SU-DHL-6 (cell line): ENCODE measurements around the gene ZNF768.

Source experiments
- H2AFZ ChIP-seq: fragments of 200-600 bp; sonication (generic); 2 replicates; pipeline ENCODE4 v1.6.1; 2014; ENCODE audit warnings: low read depth, mild to moderate bottlenecking, moderate library complexity, mixed read lengths, antibody characterized with exemption, low read length; ENCODE audit not compliant: severe bottlenecking
- H3F3A ChIP-seq: fragments of 200-600 bp; shearing (Covaris generic); 2 replicates; pipeline ENCODE4 v1.6.0; 2016; ENCODE audit warnings: antibody characterized with exemption, mild to moderate bottlenecking; ENCODE audit not compliant: insufficient read depth
- H3K27ac ChIP-seq: fragments of 200-600 bp; sonication (generic); 2 replicates; pipeline ENCODE4 v1.5.1; 2016; ENCODE audit warnings: low read depth, mild to moderate bottlenecking, low read length, moderate library complexity, mixed read lengths
- H3K27me3 ChIP-seq: fragments of 200-600 bp; sonication (generic), shearing (Covaris generic); 2 replicates; pipeline ENCODE4 v1.6.0; 2014; ENCODE audit warnings: mild to moderate bottlenecking, low read length
- H3K36me3 ChIP-seq: fragments of 200-600 bp; sonication (generic); 2 replicates; pipeline ENCODE4 v1.6.1; 2014; ENCODE audit warnings: mild to moderate bottlenecking, low read length, mixed read lengths
- H3K4me2 ChIP-seq: fragments of 300-600, 200-600 bp; shearing (Covaris generic), sonication (generic); 2 replicates; pipeline ENCODE4 v1.6.0; 2014; ENCODE audit warnings: low read length, low read depth, mild to moderate bottlenecking; ENCODE audit not compliant: poor library complexity, severe bottlenecking
- H3K4me3 ChIP-seq: fragments of 200-600 bp; sonication (generic); 2 replicates; pipeline ENCODE4 v1.5.1; 2014; ENCODE audit warnings: antibody characterized with exemption, low read length, mild to moderate bottlenecking, mixed read lengths; ENCODE audit not compliant: insufficient read depth, poor library complexity, severe bottlenecking
- H3K79me2 ChIP-seq: fragments of 200-600 bp; sonication (generic); 2 replicates; pipeline ENCODE4 v1.6.1; 2014; ENCODE audit warnings: mild to moderate bottlenecking, low read length, moderate library complexity; ENCODE audit not compliant: insufficient read depth
- H3K9ac ChIP-seq: fragments of 200-600 bp; sonication (generic); 2 replicates; pipeline ENCODE4 v1.7.0; 2014; ENCODE audit warnings: mild to moderate bottlenecking, low read length
- H3K9me2 ChIP-seq: fragments of 200-600 bp; sonication (generic); replicated peaks from 2 replicates; pipeline ENCODE4 v1.6.1; 2014; ENCODE audit warnings: low read length; ENCODE audit not compliant: insufficient read depth
- H3K9me3 ChIP-seq: fragments of 200-600 bp; sonication (generic); 2 replicates; pipeline ENCODE4 v1.6.1; 2014; ENCODE audit warnings: low read length, mixed read lengths; ENCODE audit not compliant: insufficient read depth
- H4K20me1 ChIP-seq: fragments of 200-600 bp; sonication (generic); 2 replicates; pipeline ENCODE4 v1.6.1; 2014; ENCODE audit warnings: low read depth, mild to moderate bottlenecking, antibody characterized with exemption, low read length, moderate library complexity, mixed read lengths
- EZH2phosphoT487 ChIP-seq: fragments of 200-600 bp; sonication (generic), shearing (Covaris generic); conservative IDR thresholded peaks from 2 replicates; pipeline ENCODE4 v1.6.1; 2018; ENCODE audit warnings: mild to moderate bottlenecking, antibody characterized with exemption, low read length, moderate library complexity, mixed read lengths
- TF ChIP-seq, protein P1 (sequence below): fragments of 200-600 bp; sonication (generic); IDR thresholded peaks from one replicate; pipeline ENCODE4 v1.5.1; 2017; ENCODE audit warnings: antibody characterized with exemption, mild to moderate bottlenecking, low read length, moderate library complexity; ENCODE audit not compliant: insufficient read depth, poor library complexity, severe bottlenecking

ZNF768 gene

DNA sequence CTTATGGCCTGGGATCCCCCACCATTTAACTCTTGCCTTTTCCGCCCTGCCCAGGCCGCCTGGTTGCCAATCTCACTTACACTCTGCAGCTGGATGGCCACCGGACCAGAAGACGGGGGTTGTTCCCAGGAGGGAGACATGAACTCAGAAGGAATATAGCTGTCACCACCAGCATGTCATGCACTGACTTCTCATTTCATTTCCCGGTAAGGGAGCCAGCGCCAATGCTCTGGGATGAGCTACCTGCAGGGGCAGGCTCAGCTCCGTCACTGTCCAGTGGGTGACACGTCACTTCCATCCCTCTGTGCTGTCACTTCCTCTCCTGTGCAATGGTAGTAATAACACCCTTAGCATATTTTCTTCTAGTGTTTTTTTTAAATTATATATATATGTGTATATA, 27.1 kb downstream of the ZNF768 start:
- H3F3A ChIP-seq, result peaks cover 3% of the 10 kb centered on the region; the same call in 1 of the 2 replicates
- H4K20me1 ChIP-seq, result no peaks in the 10 kb centered on the region
- H3K9ac ChIP-seq, result no peak overlapping the region
- H3K9me2 ChIP-seq, result no peaks in the 10 kb centered on the region
- H3K27ac ChIP-seq, result no peak overlapping the region
- H2AFZ ChIP-seq, result no peak overlapping the region
- no peak overlapping the region for H3K4me2 ChIP-seq
- no peaks in the 10 kb centered on the region for H3K9me3 ChIP-seq
- TF ChIP-seq EZH2phosphoT487, result no peak
- TF ChIP-seq, protein P1, sequence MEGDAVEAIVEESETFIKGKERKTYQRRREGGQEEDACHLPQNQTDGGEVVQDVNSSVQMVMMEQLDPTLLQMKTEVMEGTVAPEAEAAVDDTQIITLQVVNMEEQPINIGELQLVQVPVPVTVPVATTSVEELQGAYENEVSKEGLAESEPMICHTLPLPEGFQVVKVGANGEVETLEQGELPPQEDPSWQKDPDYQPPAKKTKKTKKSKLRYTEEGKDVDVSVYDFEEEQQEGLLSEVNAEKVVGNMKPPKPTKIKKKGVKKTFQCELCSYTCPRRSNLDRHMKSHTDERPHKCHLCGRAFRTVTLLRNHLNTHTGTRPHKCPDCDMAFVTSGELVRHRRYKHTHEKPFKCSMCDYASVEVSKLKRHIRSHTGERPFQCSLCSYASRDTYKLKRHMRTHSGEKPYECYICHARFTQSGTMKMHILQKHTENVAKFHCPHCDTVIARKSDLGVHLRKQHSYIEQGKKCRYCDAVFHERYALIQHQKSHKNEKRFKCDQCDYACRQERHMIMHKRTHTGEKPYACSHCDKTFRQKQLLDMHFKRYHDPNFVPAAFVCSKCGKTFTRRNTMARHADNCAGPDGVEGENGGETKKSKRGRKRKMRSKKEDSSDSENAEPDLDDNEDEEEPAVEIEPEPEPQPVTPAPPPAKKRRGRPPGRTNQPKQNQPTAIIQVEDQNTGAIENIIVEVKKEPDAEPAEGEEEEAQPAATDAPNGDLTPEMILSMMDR, result no peak
- H3K36me3 ChIP-seq, result peaks cover 36% of the 10 kb centered on the region
- H3K4me3 ChIP-seq, result no peak overlapping the region
- peaks cover 6% of the 10 kb centered on the region; the same call in 1 of the 2 replicates for H3K79me2 ChIP-seq
- no peaks in the 10 kb centered on the region for H3K27me3 ChIP-seq

DNA sequence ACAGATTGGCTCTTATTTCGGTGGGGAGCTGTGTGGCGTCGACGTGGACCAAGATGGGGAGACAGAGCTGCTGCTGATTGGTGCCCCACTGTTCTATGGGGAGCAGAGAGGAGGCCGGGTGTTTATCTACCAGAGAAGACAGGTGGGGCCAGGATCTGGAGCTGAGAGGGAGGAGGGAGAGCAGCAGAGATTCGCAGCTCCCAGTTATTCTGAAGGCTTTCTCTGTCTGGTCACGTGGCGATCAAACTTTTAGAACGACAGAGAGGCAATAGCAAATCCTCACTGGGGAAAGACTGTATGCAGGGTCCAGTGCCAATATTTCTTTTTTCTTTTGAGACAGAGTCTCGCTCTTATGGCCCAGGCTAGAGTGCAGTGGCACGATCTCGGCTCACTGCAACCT, 31.7 kb downstream of the ZNF768 start:
- Histone ChIP-seq H3K27ac (no peak overlapping the region), H2AFZ (no peak overlapping the region), H3K27me3 (no peaks in the 10 kb centered on the region), H3F3A (0 out of 2 replicates have a peak, but pooled peaks cover 4% of the 10 kb centered on the region), H3K9ac (no peak overlapping the region), H3K4me3 (no peak overlapping the region), H3K9me2 (no peaks in the 10 kb centered on the region), H4K20me1 (no peaks in the 10 kb centered on the region), H3K79me2 (peaks cover 15% of the 10 kb centered on the region), H3K9me3 (no peaks in the 10 kb centered on the region), H3K4me2 (no peak overlapping the region), H3K36me3 (peaks cover 36% of the 10 kb centered on the region)
- TF ChIP-seq, protein P1, result no peak
- TF ChIP-seq EZH2phosphoT487, result no peak

DNA sequence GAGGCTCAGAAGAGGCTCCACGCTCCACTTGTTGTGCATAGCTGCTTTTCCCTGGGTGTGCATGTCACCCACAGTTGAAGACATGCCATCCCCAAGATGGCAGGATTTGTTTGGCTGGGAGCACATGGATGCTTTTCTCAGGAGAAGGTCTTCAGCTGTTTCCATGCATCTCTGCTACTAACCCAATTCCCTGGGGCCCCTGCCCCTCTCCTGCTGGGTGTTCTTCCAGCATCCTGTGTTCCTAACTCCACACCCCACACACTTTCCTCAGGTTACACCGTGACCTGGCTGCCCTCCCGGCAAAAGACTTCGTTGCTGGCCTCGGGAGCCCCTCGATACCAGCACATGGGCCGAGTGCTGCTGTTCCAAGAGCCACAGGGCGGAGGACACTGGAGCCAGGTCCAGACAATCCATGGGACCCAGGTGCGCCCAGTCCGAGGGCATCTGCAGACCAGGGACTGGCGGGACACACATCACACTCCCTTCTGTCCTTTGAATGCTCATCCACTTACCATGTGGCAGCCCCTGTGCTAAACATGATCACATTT, 32.4 kb downstream of the ZNF768 start:
- no peak overlapping the region for H3K4me2 ChIP-seq
- TF ChIP-seq, protein P1, result no peak
- TF ChIP-seq EZH2phosphoT487, result no peak
- H3K9me2 ChIP-seq, result no peaks in the 10 kb centered on the region
- H4K20me1 ChIP-seq, result no peaks in the 10 kb centered on the region
- no peak overlapping the region for H3K4me3 ChIP-seq
- no peak overlapping the region for H3K27ac ChIP-seq
- no peaks in the 10 kb centered on the region for H3K9me3 ChIP-seq
- H3K9ac ChIP-seq, result no peak overlapping the region
- 0 out of 2 replicates have a peak, but pooled peaks cover 4% of the 10 kb centered on the region for H3F3A ChIP-seq
- peaks cover 43% of the 10 kb centered on the region for H3K36me3 ChIP-seq
- H3K79me2 ChIP-seq, result peaks cover 15% of the 10 kb centered on the region
- H2AFZ ChIP-seq, result no peak overlapping the region
- H3K27me3 ChIP-seq, result no peaks in the 10 kb centered on the region
